Esophagus muscularis mucosa (tissue), 4 donors: ENCODE measurements around the gene SEPTIN5. TPM values are rescaled to one million over a fixed set of nuclear protein-coding genes. Genes with fewer than 3 reads are reported as not detected.

Experiments
- DNase-seq: peaks from one replicate; pipeline ENCODE4 v3.0.0-alpha.2; 2017; ENCODE audit errors: extremely low spot score
- H3K27ac ChIP-seq, 4 donors: fragments of 200-600 bp; sonication (generic); replicated peaks in 1 of 4; 1 replicate in 3 of 4; 2 replicates in 1 of 4; pipeline ENCODE4 v1.5.1; 2016 to 2019; ENCODE audit warnings: mild to moderate bottlenecking in 1 of 4
- H3K27me3 ChIP-seq, 4 donors: fragments of 200-600 bp; sonication (generic); one replicate each; pipeline versions ENCODE4 v1.5.1 to v1.6.0; 2016 to 2019
- H3K36me3 ChIP-seq, 4 donors: fragments of 200-600 bp; sonication (generic); one replicate each; pipeline ENCODE4 v1.5.1; 2016 to 2019
- H3K4me1 ChIP-seq, 4 donors: fragments of 200-600 bp; sonication (generic); one replicate each; pipeline ENCODE4 v1.5.1; 2016 to 2019
- H3K4me3 ChIP-seq, 4 donors: fragments of 200-600 bp; sonication (generic); 1 replicate in 2 of 4; 2 replicates in 2 of 4; pipeline ENCODE4 v1.5.1; 2016 to 2019; ENCODE audit warnings: mild to moderate bottlenecking in 4 of 4, moderate library complexity in 1 of 4
- H3K9me3 ChIP-seq, 4 donors: fragments of 200-600 bp; sonication (generic); 1 replicate in 3 of 4; 2 replicates in 1 of 4; pipeline ENCODE4 v1.5.1; 2016 to 2019
- EP300 ChIP-seq: sonication (generic); formaldehyde crosslinking; IDR thresholded peaks from one replicate; pipeline ENCODE4 v1.6.1; 2017; ENCODE audit warnings: antibody characterized with exemption
- POLR2A ChIP-seq: fragments of 450-650 bp; IDR thresholded peaks from one replicate; pipeline ENCODE4 v1.6.1; 2017; ENCODE audit warnings: antibody characterized with exemption, moderate library complexity, mild to moderate bottlenecking, low read depth
- POLR2AphosphoS5 ChIP-seq, 2 donors: sonication (generic); formaldehyde crosslinking; IDR thresholded peaks; one replicate each; pipeline ENCODE4 v1.6.1; 2017; ENCODE audit warnings: antibody characterized with exemption in 2 of 2
- WGBS: methylation state at CpG from one replicate; pipeline ENCODE4 v1.1.5; 2018; 5-methylcytosine and 5-hydroxymethylcytosine counted together
- intact Hi-C: fragments of 100-400 bp; cut with DNase I; formaldehyde crosslinking; loops from one replicate; pipeline ENCODE4 v1.15.1; 2023
- total RNA-seq, 4 donors: library from RNA; depleted of rRNA; stranded (reverse); fragments of >200 nt; gene quantifications; one replicate each; pipeline versions ENCODE4 v1.1.0 to v1.2.1, GENCODE V29; 2016
- TF ChIP-seq, protein P1 (sequence below), 3 experiments: fragments of 200-600 bp in 2 of 3; fragments of 450-650 bp in 1 of 3; sonication (generic) in 2 of 3; IDR thresholded peaks; one replicate each; pipeline ENCODE4 v1.5.1; 2017 to 2019; ENCODE audit warnings: antibody characterized with exemption in 3 of 3, mild to moderate bottlenecking in 2 of 3, moderate library complexity in 1 of 3

SEPTIN5 gene
- total RNA-seq, 4 donors from 2014 or later = 4.2 to 55.4 (median 20.6) TPM

DNA sequence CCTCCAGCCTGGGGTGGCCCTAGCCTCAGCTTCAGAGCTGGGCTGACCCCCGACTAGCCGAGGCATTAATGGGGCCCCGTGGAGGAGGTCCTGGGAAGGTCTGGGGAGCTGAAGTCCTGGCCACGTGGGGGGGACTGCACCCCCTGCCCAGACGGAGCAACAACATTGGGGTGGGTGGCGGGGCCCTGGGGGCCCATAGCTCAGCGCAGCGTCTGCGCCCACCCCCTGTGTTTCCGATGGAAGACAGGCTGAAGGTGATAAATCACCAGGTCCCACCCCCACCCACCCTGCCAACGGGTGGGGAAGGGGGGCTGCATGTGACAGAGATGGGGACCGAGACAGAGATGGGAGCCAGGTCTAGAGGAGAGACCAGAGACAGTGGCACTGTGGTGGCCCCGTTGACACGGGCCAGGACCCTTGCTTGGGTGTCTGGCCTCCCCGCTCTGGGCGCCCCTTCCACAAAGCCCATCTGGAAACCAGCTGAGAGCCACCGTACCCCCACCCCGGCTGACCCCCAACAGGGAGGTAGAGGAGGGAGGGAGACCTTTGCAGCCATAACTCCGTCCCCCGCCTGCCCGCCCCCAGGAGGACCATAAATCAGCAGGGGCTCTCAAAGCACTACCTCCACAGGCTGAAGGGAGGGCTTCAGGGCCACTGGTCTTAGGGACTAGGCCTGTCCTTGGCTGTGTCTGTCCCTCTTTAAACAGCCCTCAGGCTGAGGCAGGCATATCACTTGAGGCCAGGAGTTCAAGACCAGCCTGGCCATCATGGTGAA, 17.2 kb downstream of the SEPTIN5 start:
- 74% methylated on average over 7 of the region's 21 CpGs for WGBS
- Histone ChIP-seq H3K4me3 (peak overlapping the region in 2 of 4 donors; percentile 42 to 55), H3K9me3 (no peaks in the 10 kb centered on the region), H3K4me1 (peaks cover 0 to 13% (median 11%) of the 10 kb centered on the region in 4 donors), H3K27me3 (peaks cover 0 to 21% (median 2%) of the 10 kb centered on the region in 4 donors), H3K36me3 (no peaks in the 10 kb centered on the region), H3K27ac (no peak overlapping the region)
- DNase-seq = no peak
- TF ChIP-seq POLR2AphosphoS5 (IDR thresholded peaks at IDR 0.05) (no peak), EP300 (no peak), POLR2A (no peak)
- TF ChIP-seq, protein P1, sequence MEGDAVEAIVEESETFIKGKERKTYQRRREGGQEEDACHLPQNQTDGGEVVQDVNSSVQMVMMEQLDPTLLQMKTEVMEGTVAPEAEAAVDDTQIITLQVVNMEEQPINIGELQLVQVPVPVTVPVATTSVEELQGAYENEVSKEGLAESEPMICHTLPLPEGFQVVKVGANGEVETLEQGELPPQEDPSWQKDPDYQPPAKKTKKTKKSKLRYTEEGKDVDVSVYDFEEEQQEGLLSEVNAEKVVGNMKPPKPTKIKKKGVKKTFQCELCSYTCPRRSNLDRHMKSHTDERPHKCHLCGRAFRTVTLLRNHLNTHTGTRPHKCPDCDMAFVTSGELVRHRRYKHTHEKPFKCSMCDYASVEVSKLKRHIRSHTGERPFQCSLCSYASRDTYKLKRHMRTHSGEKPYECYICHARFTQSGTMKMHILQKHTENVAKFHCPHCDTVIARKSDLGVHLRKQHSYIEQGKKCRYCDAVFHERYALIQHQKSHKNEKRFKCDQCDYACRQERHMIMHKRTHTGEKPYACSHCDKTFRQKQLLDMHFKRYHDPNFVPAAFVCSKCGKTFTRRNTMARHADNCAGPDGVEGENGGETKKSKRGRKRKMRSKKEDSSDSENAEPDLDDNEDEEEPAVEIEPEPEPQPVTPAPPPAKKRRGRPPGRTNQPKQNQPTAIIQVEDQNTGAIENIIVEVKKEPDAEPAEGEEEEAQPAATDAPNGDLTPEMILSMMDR (IDR thresholded peaks at IDR 0.05) = no peak
- intact Hi-C loops = loop anchor here (1.0 kb wide), 1 partner anchor 179 kb away; no protein-coding TSS in a partner anchor

DNA sequence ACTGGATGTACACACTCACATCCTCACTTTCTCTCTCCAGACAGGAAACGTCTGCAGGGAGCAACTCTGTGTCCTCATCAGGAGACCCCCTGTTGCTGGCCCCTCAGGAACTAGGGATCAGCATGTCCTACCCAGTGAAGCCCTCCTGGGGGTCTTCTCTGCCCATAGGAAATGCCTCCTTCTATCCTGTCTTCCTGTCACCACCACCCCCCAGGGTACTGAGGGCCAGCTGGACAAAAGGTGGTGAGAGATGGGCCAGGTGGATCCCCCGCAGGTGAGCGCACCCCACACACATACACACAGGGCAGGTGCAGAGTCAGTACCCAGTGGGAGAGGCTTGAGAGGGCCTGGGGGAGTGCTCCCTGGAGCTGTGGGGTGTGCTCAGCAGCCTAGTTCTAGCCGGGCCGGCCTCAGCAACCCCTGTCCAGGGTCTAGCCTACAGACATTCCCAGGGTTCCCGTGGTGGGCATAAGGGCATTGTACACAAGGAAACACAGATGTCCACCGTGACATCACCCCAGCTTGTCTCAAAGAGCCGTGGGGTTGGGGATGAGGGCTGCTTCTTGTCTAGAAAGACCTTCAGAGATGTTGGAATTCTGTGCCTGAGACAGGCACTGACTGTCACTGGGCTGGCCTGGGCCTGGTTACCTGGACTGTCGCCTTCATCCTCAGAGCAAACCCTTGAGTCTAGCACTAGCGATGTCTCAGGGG, 18.3 kb downstream of the SEPTIN5 start:
- WGBS = 92% methylated on average over 10 of the region's 10 CpGs
- Histone ChIP-seq H3K27me3 (peaks cover 0 to 30% (median 2%) of the 10 kb centered on the region in 4 donors), H3K36me3 (no peaks in the 10 kb centered on the region), H3K4me1 (peaks cover 0 to 13% (median 11%) of the 10 kb centered on the region in 4 donors), H3K9me3 (no peaks in the 10 kb centered on the region), H3K27ac (no peak overlapping the region), H3K4me3 (no peak overlapping the region)
- no peak for DNase-seq
- intact Hi-C loops = no loop called here
- no peak for TF ChIP-seq POLR2A
- TF ChIP-seq EP300 = no peak
- TF ChIP-seq, protein P1 (IDR thresholded peaks at IDR 0.05) = no peak
- TF ChIP-seq POLR2AphosphoS5 (IDR thresholded peaks at IDR 0.05) = no peak

DNA sequence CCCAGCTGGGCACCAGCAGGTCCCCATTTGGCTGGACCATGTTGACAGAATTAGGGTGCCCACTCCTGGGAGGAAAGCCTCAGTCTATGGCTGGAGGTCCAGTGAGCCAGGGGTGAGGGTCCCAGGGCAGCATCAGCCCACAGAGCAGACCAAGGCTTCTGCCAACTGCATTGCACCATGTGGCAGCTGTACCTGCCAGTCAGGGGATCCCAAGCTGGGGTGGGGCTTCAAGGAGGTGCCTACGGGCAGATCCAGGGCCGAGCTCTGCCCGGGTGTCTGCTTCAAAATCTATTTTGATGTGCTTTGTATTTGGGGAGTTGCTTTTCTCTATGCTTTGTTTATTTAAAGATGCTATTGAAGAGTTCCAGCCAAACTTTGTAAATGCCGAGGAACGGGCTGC, 19.5 kb downstream of the SEPTIN5 start:
- intact Hi-C loops = no loop called here
- no peaks in the 10 kb centered on the region for H3K36me3 ChIP-seq
- no peak overlapping the region for H3K27ac ChIP-seq
- no peak for TF ChIP-seq EP300
- TF ChIP-seq POLR2A = no peak
- TF ChIP-seq, protein P1 (IDR thresholded peaks at IDR 0.05) = no peak
- no peak for TF ChIP-seq POLR2AphosphoS5 (IDR thresholded peaks at IDR 0.05)
- H3K9me3 ChIP-seq = no peaks in the 10 kb centered on the region
- no peak overlapping the region for H3K4me3 ChIP-seq
- H3K4me1 ChIP-seq = peaks cover 0 to 13% (median 11%) of the 10 kb centered on the region in 4 donors
- 75% methylated on average over 3 of the region's 5 CpGs for WGBS
- DNase-seq = no peak
- H3K27me3 ChIP-seq = peaks cover 0 to 42% (median 2%) of the 10 kb centered on the region in 4 donors

DNA sequence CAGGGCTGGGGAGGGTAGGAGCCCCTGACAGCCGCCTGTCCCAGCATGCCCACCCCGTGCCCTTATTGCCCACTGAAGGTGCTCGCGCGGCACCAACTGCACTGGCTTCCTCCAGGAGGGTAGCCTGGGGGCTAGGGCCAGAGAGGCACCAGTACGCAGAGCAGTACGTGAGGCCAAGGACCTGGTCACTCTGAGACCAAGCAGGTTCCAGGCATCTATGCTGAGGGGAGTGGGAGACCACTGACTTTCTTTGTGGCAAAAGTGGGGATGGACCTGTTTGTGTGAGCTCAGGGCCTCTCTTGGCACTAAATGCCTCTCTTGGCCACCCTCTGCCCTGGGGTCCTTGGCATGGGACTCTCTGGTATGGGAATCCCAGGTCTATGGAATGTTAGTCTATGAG, 19.9 kb downstream of the SEPTIN5 start:
- 90% methylated on average over 5 of the region's 7 CpGs for WGBS
- intact Hi-C loops = no loop called here
- H3K36me3 ChIP-seq = no peaks in the 10 kb centered on the region
- peaks cover 0 to 13% (median 11%) of the 10 kb centered on the region in 4 donors for H3K4me1 ChIP-seq
- H3K27me3 ChIP-seq = peaks cover 0 to 46% (median 2%) of the 10 kb centered on the region in 4 donors
- H3K4me3 ChIP-seq = no peak overlapping the region
- DNase-seq = no peak
- H3K9me3 ChIP-seq = no peaks in the 10 kb centered on the region
- no peak overlapping the region for H3K27ac ChIP-seq
- TF ChIP-seq, protein P1 (IDR thresholded peaks at IDR 0.05) = no peak
- TF ChIP-seq POLR2AphosphoS5 (IDR thresholded peaks at IDR 0.05) (no peak), EP300 (no peak), POLR2A (no peak)
